Pancreas (tissue), 10 donors: Measurements from ENCODE around the gene AP3B1. TPM values are rescaled to one million over a fixed set of nuclear protein-coding genes. Genes with fewer than 3 reads are reported as not detected.

Experiments used
- ATAC-seq, 4 donors: fragments of 200-7000 bp; cut with Tn5 transposase; one replicate each; pipeline versions ENCODE4 v1.8.0 to v1.9.1; 2020; ENCODE audit warnings: mild to moderate bottlenecking in 4 of 4, moderate library complexity in 4 of 4
- DNase-seq, 6 donors: peaks; one replicate each; pipeline ENCODE4 v3.0.0-alpha.2; 2020
- FAIRE-seq: peaks from 2 replicates; lab custom pipeline; 2012; peaks lifted over from hg19 to GRCh38; lab: Jason Lieb, UNC
- H3K27ac ChIP-seq, 4 donors: fragments of 200-600 bp; sonication (generic); 1 replicate in 3 of 4; 2 replicates in 1 of 4; pipeline versions ENCODE4 v1.5.0 to v1.8.0; 2020
- H3K27me3 ChIP-seq, 4 donors: fragments of 200-600 bp; one replicate each; pipeline ENCODE4 v1.8.0; 2021
- H3K36me3 ChIP-seq, 3 donors: fragments of 200-600 bp; sonication (generic) in 1 of 3; one replicate each; pipeline versions ENCODE4 v1.5.0 to v1.8.0; 2020 to 2021
- H3K4me1 ChIP-seq, 3 donors: fragments of 200-600 bp; one replicate each; pipeline ENCODE4 v1.8.0; 2021
- H3K4me3 ChIP-seq, 4 donors: fragments of 200-600 bp; sonication (generic) in 2 of 4; one replicate each; pipeline versions ENCODE4 v1.5.0 to v1.8.0; 2020 to 2021
- H3K9me3 ChIP-seq, 4 donors: fragments of 200-600 bp; one replicate each; pipeline ENCODE4 v1.8.0; 2021
- WGBS, 2 donors: extraction: QIAGEN DNeasy Blood & Tissue Kit; methylation state at CpG; one replicate each; pipeline ENCODE4 v1.1.7; 2013; 5-methylcytosine and 5-hydroxymethylcytosine counted together
- intact Hi-C, 3 donors: fragments of 100-400 bp; cut with DNase I; formaldehyde crosslinking; loops; one replicate each; pipeline versions ENCODE4 v1.11.1 to v1.14.2; 2022
- polyA plus RNA-seq, 2 donors: library from polyadenylated mRNA; stranded (reverse); fragments of 200-250 nt; gene quantifications; one replicate each; pipeline ENCODE4 v1.2.3, GENCODE V29; 2013
- total RNA-seq, 6 donors: library from RNA; stranded (reverse); fragmentation: NEBNext Ultra II Directional in 4 of 6; extraction: Animal tissue kit (Norgen Biotek cat#: 25700) in 4 of 6; gene quantifications; one replicate each; pipeline versions ENCODE4 v1.2.1 to v1.2.4, GENCODE V29; 2021 to 2023
- TF ChIP-seq, protein P1 (sequence below), 4 donors: fragments of 200-600 bp; sonication (generic) in 3 of 4; IDR thresholded peaks; one replicate each; pipeline versions ENCODE4 v1.5.0 to v1.8.0; 2021; ENCODE audit warnings: antibody characterized with exemption in 4 of 4
- donor health status: healthy with polysubstance abuse.
- donor health status: DM: no; HTN: no; CAD: no; lungs with moderate emphysema.
- donor health status: DM: no; HTN: no; CAD: no.
- donor health status: control.
- donor health status: control.
- donor health status: Bipolar disorder and iron deficiency.
- donor health status: DM: yes; HTN: yes; CAD: no.
- donor health status: DM: no; HTN: no; CAD: no.
- donor health status: DM: no; HTN: no; CAD: no.
- donor health status: DM: yes; HTN: yes; CAD: no.

AP3B1 gene
- total and polyA plus RNA-seq, 8 donors = 11.9 to 26.0 (median 18.2) TPM

DNA sequence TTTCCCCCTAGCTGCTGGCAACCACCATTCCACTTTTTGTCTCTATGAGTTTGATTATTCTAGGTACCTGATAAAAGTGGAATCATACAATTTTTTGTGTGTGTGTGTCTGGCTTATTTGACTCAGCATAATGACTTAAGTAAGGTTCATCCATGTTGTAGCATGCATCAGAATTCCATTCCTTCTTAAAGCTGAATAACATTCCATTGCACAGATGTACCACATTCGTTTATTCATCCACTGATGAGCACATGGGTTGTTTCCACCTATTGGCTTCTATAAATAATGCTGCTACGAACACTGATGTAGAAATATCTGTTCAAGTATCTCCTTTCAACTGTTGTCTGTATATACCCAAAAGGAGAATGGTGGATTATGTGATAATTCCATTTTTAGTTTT is 33.7 kb downstream of the AP3B1 start:
- Histone ChIP-seq H3K27me3 (no peaks in the 10 kb centered on the region), H3K4me3 (no peak overlapping the region), H3K4me1 (no peaks in the 10 kb centered on the region), H3K9me3 (no peaks in the 10 kb centered on the region), H3K27ac (no peak overlapping the region), H3K36me3 (peaks cover 0 to 4% (median 0%) of the 10 kb centered on the region in 3 donors)
- TF ChIP-seq, protein P1, sequence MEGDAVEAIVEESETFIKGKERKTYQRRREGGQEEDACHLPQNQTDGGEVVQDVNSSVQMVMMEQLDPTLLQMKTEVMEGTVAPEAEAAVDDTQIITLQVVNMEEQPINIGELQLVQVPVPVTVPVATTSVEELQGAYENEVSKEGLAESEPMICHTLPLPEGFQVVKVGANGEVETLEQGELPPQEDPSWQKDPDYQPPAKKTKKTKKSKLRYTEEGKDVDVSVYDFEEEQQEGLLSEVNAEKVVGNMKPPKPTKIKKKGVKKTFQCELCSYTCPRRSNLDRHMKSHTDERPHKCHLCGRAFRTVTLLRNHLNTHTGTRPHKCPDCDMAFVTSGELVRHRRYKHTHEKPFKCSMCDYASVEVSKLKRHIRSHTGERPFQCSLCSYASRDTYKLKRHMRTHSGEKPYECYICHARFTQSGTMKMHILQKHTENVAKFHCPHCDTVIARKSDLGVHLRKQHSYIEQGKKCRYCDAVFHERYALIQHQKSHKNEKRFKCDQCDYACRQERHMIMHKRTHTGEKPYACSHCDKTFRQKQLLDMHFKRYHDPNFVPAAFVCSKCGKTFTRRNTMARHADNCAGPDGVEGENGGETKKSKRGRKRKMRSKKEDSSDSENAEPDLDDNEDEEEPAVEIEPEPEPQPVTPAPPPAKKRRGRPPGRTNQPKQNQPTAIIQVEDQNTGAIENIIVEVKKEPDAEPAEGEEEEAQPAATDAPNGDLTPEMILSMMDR (IDR thresholded peaks at IDR 0.05) = no peak
- no peak for FAIRE-seq
- whole genome bisulfite sequencing, 2 donors = 92 to 97% methylated on average over 2 of the region's 2 CpGs
- intact Hi-C loops = no loop called here
- no peak for DNase-seq
- ATAC-seq = no peak

DNA sequence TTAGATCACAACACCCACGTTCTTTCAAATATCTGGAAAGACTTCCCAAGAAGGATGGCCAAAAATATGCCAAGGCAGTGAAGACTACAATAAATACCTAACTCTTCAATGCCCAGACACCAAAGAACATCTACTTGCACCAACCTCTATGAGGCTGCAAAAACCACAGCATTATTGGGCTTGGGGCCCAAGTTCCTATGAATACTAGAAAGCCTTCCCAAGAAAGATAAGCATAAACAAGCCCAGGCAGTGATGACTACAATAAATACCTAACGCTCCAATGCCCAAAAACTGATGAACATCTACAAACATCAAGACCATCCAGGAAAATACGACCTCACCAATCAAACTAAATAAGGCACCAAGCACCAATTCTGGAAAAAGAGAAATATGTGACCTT is 41.3 kb downstream of the AP3B1 start:
- no peaks in the 10 kb centered on the region for H3K27me3 ChIP-seq
- H3K9me3 ChIP-seq = no peaks in the 10 kb centered on the region
- intact Hi-C loops = no loop called here
- H3K4me3 ChIP-seq = no peak overlapping the region
- ATAC-seq = no peak
- no peak for DNase-seq
- TF ChIP-seq, protein P1 (IDR thresholded peaks at IDR 0.05) = no peak
- no peak overlapping the region for H3K27ac ChIP-seq
- FAIRE-seq = no peak
- no peaks in the 10 kb centered on the region for H3K36me3 ChIP-seq
- WGBS, 2 donors = 93 to 97% methylated on average over 3 of the region's 3 CpGs
- H3K4me1 ChIP-seq = no peaks in the 10 kb centered on the region

DNA sequence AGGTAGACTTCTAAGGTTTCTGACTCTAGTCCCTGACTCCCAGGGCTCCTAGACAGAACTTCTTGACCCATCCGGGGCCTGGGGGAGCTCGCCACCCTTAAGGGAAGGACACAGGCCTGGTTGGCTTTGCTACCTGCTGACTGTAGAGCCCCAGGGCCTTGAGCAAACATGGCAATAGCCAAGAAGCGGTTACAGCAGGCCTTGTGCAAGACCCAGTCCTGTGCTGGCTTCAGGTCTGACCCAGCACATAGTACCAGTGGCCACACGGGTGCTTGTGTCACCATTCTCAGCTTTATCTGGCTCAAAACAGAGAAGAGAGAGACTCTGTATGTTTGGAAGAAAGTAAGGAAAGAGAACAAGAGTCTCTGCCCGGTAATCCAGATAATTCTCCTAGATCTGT is 41.8 kb downstream of the AP3B1 start:
- Histone ChIP-seq H3K4me3 (no peak overlapping the region), H3K27me3 (no peaks in the 10 kb centered on the region), H3K9me3 (no peaks in the 10 kb centered on the region), H3K36me3 (no peaks in the 10 kb centered on the region), H3K4me1 (no peaks in the 10 kb centered on the region), H3K27ac (no peak overlapping the region)
- FAIRE-seq (no peak), DNase-seq (no peak), ATAC-seq (no peak)
- 91 to 95% methylated on average over 5 of the region's 5 CpGs for WGBS, 2 donors
- TF ChIP-seq, protein P1 (IDR thresholded peaks at IDR 0.05) = no peak
- intact Hi-C loops = no loop called here

DNA sequence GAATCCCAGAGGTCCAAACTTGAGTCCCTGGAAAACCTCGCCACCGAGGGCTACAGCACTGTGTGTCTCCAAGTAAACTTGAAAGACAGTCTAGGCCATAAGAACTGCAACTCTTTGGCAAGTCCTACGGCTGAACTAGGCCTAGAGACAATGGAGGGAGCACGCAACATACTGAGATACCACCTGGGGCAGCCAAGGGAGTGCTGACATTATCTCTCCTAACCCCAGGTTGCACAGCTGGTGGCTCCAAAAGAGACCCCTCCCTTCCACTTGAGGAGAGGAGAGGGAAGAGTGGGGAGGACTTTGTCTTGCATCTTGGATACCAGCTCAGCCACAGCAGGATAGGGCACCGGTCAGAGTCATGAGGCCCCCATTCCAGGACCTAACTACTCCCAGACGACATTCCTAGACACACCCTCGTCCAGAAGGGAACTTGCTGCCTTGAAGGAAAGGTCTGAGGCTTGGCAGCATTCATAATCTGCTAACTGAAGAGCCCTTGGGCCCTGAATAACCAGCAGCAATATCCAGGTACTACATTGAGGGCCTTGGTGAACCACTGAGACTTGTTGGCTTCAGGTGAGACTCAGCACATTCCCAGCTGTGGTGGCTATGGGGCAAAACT is 42.7 kb downstream of the AP3B1 start:
- no peak for FAIRE-seq
- WGBS, 2 donors = 96% methylated on average over 7 of the region's 7 CpGs

DNA sequence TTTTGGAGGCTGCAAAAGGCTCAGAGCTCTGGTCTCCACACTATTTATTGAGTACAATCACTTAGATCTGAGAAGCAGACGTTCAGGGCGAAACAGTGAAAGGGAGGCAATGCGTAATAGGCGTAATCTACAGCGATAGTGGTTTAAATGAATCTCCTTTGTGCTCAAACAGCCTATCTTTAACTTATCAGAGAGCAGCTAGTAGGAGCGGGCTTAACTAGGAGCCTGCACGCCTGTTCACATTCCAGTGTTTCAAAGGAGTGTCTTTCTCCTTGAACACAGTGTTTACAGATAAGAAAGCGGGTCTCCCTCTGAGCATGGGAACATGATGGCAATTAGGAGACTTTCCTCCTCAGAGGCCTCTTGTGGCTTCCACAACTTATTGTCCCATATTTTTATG is 49.4 kb downstream of the AP3B1 start:
- ATAC-seq (no peak), FAIRE-seq (no peak), DNase-seq (no peak)
- no peaks in the 10 kb centered on the region for H3K9me3 ChIP-seq
- no peaks in the 10 kb centered on the region for H3K27me3 ChIP-seq
- 68 to 74% methylated on average over 8 of the region's 8 CpGs for WGBS, 2 donors
- intact Hi-C loops = no loop called here
- no peaks in the 10 kb centered on the region for H3K4me1 ChIP-seq
- no peaks in the 10 kb centered on the region for H3K36me3 ChIP-seq
- H3K4me3 ChIP-seq = no peak overlapping the region
- H3K27ac ChIP-seq = no peak overlapping the region
- TF ChIP-seq, protein P1 (IDR thresholded peaks at IDR 0.05) = no peak

More for the DNA sequence above, 42.7 kb downstream of the AP3B1 start:
- Histone ChIP-seq H3K27me3 (no peaks in the 10 kb centered on the region), H3K9me3 (no peaks in the 10 kb centered on the region), H3K27ac (no peak overlapping the region), H3K4me1 (no peaks in the 10 kb centered on the region), H3K36me3 (no peaks in the 10 kb centered on the region), H3K4me3 (no peak overlapping the region)
- TF ChIP-seq, protein P1 (IDR thresholded peaks at IDR 0.05) = no peak
- ATAC-seq (no peak), DNase-seq (no peak)
- intact Hi-C loops = no loop called here
